ENCODE data around the gene CLN5.

- TF ChIP-seq EZH2 (IDR thresholded peaks at IDR 0.05; ENCODE audit: borderline replicate concordance, insufficient read depth, low read length, poor library complexity, severe bottlenecking), result no peak
- TF ChIP-seq, protein P1, sequence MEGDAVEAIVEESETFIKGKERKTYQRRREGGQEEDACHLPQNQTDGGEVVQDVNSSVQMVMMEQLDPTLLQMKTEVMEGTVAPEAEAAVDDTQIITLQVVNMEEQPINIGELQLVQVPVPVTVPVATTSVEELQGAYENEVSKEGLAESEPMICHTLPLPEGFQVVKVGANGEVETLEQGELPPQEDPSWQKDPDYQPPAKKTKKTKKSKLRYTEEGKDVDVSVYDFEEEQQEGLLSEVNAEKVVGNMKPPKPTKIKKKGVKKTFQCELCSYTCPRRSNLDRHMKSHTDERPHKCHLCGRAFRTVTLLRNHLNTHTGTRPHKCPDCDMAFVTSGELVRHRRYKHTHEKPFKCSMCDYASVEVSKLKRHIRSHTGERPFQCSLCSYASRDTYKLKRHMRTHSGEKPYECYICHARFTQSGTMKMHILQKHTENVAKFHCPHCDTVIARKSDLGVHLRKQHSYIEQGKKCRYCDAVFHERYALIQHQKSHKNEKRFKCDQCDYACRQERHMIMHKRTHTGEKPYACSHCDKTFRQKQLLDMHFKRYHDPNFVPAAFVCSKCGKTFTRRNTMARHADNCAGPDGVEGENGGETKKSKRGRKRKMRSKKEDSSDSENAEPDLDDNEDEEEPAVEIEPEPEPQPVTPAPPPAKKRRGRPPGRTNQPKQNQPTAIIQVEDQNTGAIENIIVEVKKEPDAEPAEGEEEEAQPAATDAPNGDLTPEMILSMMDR (IDR thresholded peaks at IDR 0.05; ENCODE audit: poor library complexity, severe bottlenecking), result no peak
- TF ChIP-seq POLR2AphosphoS5 (IDR thresholded peaks at IDR 0.05), result no peak
These were observed 47.1 kb downstream of the CLN5 start for GRCh38 chr13:77038907-77039480.
